ENCODE measurements around the gene AGO3.

DNA sequence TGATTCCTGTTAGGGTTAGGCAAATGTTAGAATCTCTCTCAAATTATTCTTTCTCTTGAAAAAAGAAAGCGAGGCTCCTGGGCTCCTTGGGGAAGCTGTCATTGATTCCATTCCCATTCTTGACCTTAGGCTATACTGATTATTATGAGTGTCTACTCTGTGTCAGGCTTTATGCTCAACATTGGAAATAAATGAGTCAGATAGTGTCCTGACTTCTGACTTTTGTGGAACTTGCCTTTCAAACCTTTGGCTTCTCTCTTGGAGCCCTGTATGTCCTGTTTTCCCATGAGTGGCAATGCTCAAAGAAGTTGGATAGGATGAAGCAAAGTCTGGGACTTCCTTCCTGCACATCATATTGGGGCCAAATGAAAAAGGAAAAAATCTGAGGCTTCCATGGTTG, 36.2 kb upstream of the AGO3 start:
- TF ChIP-seq POLR2AphosphoS5 (IDR thresholded peaks at IDR 0.05): no peak
- TF ChIP-seq, protein P1, sequence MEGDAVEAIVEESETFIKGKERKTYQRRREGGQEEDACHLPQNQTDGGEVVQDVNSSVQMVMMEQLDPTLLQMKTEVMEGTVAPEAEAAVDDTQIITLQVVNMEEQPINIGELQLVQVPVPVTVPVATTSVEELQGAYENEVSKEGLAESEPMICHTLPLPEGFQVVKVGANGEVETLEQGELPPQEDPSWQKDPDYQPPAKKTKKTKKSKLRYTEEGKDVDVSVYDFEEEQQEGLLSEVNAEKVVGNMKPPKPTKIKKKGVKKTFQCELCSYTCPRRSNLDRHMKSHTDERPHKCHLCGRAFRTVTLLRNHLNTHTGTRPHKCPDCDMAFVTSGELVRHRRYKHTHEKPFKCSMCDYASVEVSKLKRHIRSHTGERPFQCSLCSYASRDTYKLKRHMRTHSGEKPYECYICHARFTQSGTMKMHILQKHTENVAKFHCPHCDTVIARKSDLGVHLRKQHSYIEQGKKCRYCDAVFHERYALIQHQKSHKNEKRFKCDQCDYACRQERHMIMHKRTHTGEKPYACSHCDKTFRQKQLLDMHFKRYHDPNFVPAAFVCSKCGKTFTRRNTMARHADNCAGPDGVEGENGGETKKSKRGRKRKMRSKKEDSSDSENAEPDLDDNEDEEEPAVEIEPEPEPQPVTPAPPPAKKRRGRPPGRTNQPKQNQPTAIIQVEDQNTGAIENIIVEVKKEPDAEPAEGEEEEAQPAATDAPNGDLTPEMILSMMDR (IDR thresholded peaks at IDR 0.05): no peak
- TF ChIP-seq EP300 (IDR thresholded peaks at IDR 0.05): no peak
